NCI-H1092 (cell line): Measurements from ENCODE around the gene ZDHHC1.
"Not testable (repeated sequence)": the region's sequence is repeated elsewhere in the genome, so short reads cannot be mapped to it uniquely, and the experiment has no call there.

Experiments
- DNase-seq: peaks from one replicate; lab custom pipeline; 2025; lab: John Stamatoyannopoulos, UW

The ZDHHC1 gene

DNA sequence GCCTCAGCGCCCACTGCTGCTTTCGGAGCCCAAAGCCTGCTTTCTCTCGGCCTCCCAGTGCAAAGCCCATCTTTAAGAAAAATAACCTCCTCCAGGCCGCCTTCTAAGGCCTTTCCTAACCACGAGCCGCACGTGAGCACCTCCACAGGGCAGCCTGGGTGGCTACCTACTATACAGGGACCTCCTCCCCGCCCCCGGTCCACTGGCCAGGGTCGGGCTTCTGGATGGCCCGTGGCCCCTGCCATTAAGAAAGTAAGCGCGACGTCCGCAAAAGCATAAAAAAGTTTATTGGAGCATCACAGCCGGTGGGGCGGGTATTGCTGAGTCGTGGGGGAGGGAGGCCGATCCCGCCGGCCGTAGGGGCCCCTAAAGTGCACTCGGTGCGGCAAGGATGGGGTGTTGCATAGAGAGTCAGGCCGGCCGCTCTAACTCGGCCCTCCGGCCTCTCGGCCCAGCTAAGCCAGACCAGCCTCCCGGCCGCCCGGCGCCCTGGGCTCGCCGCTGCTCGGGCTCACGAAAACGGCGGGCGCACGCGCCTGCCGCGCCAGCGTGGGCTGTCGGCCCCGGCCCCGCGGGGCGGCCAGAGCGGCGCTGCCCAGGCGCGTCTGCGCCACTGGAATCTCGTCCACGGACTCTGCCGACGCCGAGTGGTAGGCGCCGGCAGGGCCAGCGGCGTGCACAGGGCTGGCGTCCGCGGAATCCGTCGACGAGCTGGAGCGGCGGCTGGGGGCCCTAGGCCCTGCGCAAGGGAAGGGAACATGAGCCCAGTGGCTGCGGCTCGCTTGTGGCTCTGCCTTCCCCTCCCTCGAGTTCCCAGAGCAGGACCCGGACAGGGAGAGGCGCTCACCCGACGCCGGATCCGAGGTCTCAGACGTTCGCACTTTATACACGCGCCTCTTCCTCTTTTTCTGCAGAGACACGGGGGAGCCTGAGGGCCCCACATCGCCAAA lies 21.8 kb downstream of the ZDHHC1 start:
- no peak for DNase-seq

DNA sequence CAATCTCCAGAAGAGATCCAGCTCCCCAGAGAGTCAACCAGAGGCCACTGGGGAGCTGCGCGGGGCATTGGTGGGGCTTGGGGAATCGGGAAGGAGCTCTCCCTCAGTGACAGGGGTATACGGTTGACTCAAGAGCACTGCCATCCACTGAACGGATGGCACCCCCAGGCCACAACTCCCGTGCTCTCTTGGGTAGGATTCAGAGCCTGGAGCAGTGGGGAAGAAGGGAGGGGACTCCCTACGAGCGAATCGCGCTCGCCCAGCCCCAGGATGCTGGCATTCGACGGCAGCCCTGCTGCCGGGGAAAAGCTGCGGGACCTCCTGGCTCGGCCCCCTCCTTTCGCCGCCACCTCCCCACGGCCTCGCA lies 22.5 kb downstream of the ZDHHC1 start:
- no peak for DNase-seq

DNA sequence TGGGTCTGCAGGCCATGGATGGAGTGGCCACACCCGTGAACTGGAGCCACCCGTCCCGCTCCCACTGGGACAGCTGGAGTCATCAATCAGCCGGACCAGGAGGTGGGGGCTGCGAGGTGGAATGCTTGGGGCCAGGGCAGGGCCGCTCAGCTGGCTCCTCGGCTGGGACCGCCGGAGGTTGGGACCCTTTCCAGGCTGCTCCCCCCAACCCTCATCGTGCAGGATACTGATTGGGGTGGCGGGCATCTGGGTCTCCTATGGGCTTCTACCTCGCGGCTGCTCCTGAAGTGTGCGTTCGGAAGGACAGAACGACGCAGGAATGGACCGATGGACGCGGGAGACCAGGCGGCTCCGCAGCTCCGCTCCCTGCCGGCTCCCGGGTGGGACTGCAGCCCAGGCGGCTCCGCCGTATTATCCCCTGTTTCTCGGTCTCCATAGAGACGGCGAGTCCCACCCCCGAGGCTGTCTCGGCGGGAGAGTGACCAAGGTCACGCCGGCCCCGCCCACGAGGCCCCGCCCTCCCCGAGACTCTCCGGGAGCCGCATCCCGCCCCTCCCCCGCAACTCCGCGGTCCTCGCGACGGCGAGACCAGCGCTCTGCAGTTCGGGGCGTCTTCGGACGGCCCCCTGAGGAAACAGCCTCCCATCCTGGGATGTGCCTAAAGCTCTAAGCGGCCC lies 23.0 kb downstream of the ZDHHC1 start, which contains the start of gene TPPP3:
Gene TPPP3 (minus strand): TSS at position 388 of the 677 bp plus-strand sequence. CDS start 2,387 bp downstream, outside the sequence.
- peak; percentile 91 for DNase-seq

DNA sequence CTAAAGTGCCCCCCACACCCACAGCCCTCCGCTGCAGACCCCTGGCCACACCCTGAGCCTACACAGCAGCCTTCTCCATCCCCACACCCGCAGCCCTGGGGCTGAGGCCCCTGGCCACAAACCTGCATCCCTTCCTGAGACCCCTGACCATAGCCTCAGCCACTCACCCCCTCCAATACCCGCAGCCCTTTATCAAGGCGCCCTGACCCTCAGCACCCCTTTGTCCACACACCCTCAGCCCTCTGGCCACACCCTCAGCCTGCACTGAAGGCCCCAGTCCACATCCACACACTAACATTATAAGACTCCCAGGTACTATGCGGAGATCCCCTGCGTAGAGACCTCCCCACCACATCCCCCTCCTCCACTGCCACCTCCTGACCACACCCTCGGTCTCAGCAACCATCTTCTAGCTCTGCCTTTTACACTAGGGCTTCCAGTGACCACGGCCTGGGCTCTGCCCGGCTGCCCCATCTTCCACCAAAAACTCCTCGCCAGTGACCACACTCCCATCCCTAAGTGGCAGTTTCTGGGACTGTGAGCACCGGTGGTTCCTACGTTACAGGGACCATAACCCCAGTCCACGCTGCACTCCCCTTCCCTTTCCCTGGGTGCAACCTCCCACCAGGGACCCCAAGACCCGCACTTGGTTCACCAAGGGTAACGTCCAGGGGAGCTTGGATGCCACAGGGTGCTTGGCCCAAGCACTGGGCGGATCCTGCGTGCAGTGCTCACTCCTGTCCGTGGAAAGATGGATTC lies 23.8 kb downstream of the ZDHHC1 start:
- no peak for DNase-seq

DNA sequence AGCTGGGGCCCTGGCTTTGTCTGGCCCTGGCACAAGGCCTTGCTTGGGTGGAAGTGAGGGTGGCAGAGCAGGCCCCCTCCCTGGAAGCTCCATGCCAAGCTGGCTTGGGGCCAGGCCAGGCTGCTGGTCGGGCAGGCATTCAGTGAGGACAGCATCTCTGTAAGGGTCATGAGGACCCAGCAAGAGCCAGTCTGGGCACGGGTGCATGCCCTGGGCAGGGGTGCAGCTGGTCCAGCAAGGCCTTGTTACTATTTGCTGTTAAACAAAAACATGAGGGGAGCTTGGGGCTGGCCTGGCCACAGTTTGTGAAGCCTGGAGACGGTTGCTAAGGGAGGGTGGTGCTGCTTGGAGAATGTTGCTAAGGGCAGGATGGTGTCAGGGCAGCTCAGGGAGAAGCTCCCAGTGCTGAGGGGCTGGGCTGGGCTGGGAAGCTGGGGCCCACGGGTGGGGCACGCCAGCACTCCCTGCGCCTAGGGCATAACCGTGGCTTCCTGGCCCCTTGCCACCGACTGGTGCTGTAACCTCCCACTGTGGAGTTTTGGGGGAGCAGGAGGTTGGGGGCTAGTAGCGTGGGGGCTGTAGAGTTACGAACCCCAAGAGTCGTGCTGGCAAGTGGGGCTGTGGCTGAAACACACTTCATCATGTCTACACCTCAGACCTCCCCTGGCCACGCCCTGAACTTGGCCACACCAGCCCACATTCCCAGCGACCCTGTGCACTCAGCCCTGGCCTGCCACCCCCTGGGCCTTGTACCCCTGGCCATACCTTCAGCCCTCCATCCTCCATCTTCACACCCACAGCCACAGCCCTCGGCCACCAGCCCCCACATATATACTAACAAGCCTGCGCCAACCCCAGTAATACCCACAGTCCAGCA lies 24.6 kb downstream of the ZDHHC1 start:
- DNase-seq, result no peak

DNA sequence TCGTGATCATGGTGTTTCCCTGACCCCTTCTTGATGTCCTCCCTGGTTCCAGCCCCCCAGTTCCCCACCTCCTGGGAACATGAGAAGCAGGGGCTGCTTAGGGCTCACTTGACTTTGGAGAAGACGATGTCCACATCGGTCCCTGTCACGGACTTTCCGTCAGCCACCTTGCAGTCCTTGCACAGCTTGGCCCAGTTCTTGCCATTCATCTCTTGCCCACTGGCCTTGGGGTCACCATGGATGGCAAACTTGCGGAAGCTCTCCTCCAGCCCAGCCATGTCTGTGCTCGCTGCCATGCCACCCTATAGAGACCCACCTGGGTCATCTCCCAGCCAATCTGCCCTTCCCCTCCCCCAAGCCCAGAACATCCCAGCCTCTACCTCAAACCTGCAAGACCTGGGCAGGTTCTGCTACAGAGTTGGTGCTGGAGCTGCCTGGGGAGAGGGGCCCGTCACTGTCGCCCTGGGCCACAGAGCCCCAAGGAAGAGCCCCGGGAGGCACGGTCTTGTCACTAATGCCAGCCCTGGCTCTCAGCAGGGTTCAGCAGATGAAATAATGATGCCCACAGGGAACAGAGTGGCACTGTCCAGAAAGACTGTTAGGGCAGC lies 25.4 kb downstream of the ZDHHC1 start:
- DNase-seq, result no peak

DNA sequence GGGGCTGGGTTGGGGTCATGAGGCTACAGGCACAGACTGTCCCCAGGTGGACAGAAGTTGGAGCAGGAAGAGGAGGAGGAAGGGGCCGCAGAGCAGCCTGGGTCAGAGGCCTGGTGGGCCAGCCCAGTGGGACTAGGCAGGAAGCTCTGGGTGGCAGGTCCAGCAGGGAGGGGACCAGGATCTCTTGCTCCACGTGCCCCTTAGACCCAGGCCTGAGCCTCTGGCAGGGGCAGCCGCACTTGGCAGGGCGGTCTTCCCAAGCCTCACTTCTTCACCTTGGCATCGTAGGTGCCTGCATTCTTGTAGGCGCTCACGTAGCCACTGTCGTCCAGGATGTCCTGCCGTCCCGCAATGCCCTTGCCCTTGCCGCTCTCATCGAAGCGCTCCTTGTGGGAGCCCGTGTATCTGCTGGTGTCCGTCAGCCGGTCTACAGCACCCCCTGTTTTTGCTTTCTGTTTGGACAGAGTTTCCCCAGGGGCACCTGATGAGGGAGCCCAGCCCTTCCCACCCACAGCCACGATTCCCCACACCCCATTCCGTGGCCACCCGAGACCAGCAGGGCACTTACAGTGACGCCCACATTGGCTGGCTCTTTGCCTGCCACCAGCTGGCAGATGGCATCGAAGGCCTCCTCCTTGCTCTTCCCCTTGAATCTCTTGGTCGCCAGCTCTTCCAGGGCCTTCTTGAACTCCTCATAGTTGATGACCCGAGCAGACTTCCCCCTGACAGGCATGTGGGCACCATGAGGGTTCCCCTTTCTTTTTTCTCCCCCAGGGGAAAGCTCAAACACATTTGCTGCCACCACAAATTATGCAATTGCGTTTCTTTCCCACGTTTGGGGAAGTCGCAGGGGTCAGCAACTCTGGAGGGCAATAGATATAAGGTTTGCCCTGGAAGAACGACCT lies 26.1 kb downstream of the ZDHHC1 start:
- DNase-seq, result no peak

DNA sequence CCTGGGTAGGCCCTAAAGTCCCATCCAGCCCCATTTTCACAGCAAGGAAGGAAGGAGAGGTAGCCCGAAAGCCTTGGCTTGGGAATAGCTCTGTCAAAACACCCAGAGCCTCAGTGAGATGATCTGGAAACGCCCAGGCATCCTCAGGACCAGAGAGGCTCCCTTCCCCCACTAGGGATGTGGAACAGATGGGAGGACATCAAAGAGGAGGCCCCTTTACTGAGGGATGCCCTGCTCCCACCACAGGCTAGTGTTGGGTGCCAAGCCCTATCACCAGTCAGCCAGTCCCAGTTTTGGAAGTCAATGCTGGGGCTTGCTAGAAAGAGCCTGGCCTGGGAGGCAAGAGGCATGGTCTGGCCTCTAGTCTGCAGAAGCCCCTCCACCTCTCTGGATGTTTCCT lies 27.7 kb downstream of the ZDHHC1 start:
- DNase-seq, result no peak

DNA sequence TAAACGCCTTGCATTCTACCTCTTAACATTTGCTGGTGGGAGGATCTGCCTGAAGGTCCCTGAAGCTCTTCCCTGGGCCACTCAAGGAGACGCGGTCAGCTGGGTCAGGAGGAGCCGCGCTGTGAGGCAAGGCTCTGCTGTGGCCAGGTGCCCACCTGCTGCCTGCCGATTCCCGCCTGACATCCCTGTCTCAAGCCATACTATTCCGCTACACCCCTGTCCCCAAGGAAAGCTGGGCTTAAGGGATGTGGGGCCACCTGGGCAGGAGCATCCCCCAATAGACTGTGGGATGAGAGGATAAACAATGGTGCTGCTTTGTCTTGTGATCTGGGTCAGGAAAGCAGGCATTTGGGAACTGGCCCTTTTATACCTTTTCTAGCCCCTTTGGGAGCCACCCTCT lies 28.1 kb downstream of the ZDHHC1 start:
- DNase-seq, result no peak

DNA sequence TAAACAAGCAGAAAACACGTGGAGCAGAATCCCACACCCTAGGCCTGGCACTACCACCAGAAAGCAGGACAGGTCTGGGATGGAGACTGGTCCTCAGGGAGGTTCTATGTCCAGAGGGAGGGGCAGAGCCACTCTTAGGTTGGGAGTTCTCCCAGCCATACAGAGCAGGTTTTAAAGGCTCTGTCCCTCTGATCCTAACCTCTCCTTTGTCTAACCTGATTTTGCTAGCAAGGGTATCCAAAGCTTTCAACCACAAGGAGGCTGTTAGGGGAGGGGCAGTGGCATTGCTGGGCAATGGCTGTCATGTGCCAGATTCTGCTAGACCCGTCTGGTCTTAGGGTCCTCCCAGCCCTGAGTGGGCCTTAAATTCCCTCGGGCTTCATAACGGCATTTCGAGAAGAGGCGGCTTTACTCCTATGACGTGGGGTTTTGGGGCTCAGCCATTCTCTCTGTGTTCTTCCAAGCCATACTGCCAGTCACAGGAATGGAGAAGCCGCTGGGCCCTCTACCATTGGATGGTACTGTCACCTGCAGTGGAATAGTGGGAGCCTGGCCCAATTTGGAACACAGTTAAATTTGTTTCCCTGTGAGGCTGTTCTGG lies 28.7 kb downstream of the ZDHHC1 start:
- DNase-seq, result no peak

DNA sequence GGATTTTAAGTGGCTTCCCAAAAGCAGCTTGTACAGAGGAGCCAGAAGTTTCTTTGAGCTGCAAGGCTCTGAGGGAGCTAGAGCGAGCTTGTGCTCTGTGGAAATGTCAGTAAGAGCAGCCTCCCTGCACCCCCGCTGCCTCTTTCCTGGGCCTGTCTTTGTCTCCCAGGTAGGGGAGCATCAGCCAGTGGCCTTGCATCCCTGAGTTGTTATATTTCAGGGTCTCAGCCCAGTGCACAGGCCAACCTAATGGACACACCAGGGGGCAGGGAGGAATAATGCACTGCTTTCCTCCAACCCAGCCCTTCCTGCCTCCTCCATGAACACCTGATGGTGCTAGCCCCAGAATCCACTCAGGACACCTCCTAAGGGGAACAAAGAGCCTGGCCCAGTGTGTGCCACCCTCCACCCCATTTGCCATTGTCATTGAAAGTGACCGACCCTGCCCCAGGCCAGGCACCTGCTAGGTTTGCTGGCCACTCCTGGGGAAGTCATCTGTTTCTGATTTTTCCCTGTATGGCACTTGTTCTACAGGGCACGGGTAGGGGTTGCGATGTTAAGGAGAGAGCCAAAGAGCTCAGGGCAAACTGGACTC lies 29.3 kb downstream of the ZDHHC1 start:
- DNase-seq, result no peak

DNA sequence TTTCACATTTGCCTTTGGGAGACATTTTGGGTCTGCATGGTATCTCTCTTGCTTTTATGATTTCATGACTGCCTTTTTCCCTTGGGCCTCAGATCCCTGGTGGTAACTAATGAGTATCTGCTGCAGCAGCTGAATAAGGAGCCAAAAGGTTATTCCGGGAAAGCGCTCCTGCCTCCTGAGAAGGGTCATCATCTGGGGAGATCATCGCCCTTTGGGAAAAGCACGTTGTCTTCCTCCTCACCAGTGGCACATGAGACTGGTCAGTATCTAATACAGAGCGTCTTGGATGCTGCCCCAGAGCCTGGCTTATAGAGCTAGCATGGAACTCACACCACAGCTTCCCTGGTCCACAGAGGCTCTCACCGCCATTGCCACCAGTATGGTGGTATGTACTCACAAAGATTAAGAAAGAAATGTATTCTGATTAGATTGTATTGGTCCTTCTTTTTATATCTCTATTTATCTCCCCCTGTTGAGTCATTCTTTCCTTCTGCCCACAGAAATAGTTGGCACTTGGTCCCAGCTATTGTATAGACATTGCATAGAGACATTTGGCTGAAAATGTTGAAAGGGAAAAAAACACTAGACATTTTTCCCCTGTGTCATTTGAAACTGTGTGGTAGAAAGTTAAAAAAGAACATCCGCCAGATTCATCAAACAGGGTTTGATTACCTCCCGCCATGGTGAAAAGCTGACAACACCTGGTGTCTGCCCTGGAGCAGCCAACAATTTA lies 31.3 kb downstream of the ZDHHC1 start:
- DNase-seq, result no peak

DNA sequence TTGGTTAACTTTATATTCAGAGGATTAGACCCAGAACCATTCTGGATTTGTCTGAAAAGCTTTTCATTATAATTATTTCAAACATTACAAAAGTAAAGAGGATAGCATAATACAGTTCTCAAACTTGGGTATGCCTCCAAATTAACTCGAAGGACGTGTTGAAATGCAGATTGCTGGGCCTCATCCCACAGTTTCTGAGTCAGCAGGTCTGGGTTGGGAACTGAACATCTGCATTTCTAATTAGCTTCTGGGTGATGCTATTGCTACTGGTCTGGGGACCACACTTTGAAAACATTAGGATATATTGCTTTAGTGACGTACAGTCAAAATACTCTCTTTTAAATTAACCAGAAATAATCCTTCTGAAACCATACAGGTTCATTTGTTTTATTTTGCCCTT lies 33.0 kb downstream of the ZDHHC1 start:
- DNase-seq, result no peak

DNA sequence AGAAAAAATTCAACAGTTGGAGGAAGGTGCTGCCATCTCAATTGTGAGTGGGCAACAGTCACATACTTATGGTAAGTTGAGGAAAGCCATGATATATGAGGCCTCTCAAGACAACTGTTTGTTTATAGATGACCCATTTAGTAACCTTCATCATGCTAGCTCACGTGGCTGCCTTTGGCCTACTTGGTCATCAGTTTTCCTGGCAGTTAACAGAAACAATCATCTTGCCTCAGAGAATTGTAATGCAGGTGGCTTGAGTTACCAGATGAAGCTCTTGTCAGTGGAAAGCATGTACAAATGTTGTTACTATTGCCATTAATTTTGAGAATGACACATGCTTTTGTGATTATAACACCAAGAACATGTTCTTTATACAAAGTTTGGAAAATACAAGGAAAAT lies 37.6 kb downstream of the ZDHHC1 start:
- no peak for DNase-seq

DNA sequence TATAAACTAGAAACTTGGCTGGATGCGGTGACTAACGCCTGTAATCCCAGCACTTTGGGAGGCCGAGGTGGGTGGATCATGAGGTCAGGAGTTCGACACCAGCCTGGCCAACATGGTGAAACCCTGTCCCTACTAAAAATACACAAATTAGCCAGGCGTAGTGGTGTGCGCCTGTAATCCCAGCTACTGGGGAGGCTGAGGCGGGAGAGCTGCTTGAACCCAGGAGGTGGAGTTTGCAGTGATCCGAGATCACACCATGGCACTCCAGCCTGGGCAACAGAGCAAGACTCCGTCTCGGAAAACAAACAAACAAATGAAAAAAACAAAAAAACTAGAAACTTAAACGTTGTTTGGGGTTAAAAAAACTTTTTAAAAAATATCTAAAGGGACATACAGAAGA lies 40.3 kb downstream of the ZDHHC1 start:
- not testable (repeated sequence) for DNase-seq

DNA sequence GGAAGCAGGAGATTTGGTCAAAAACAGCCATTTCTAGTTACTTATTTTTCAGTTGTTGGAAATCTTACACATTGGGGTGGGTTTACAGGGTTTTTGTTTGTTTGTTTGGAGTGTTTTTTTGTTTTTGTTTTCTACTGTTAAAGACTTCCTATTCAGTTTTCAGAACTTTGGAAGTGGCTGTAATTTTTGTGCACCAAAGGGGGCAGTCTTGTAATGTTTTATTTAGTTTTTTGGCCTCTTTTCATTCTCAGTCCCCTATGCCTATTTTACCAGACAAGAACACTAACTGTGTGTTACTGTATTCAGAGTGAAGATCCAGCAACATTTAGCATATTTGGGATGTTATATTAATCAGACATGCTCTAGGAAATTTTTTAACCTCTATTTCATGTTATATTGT lies 43.6 kb downstream of the ZDHHC1 start:
- no peak for DNase-seq

DNA sequence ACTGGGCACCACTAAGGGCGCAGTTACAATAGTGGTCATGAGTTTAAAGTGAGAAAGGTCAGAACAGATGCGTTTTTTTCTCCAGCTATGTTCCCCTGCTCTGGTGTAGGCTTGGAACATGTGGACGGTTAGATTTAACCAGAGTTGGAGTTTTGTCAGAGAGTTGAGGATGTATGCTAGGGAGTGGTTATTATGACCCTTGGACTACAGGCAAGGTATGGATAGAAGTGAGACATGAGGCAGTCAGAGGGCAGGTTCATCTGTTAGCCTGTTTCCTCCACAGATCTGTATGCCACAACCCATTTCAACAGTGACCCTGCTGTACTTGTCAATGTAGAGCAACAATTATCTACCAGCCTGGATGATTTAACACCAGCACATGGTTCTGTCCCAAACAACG lies 45.6 kb downstream of the ZDHHC1 start:
- no peak for DNase-seq

DNA sequence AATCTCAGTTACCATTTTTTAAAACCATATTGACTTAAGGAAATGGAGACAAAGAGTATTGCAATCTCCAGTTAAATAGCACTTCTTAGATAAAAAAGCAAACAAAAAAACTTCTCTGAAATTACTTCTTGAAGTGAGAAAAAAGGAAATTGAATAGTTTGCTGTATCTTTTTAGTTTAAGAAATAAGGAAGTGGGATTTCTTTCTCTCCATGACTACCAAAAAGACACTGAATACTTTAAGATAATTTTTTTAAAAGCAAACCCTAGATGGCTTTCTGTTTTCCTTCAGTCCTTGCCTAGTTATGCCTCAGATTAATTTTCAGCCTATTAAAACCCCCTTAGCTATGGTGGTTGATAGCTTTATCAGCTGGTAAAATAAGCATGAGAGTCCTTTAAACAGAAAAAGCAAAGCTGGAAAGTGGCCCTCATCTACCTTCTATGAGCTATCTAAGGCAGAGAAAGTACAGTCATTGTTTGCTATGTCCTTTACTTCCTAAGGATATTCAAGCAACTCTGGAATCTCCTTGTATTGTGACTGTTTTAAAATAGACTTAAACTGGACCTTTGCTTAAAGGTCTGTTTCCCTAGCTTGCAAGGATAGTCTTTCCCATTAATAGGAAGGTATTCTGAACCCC lies 51.6 kb downstream of the ZDHHC1 start:
- DNase-seq, result no peak
